Nucleus accumbens (tissue), 56 donors: Measurements from ENCODE around the gene PLPP3.
A peak's percentile ranks its signal among the peaks of the same experiment; 100 is the strongest.

ENCODE experiments used
- DNase-seq, 56 donors: peaks; one replicate each; lab custom pipeline; 2025; lab: John Stamatoyannopoulos, UW

The PLPP3 gene

GRCh38 chr1:56505792-56506743, 73.3 kb downstream of the PLPP3 start:
- no peak for DNase-seq

DNA sequence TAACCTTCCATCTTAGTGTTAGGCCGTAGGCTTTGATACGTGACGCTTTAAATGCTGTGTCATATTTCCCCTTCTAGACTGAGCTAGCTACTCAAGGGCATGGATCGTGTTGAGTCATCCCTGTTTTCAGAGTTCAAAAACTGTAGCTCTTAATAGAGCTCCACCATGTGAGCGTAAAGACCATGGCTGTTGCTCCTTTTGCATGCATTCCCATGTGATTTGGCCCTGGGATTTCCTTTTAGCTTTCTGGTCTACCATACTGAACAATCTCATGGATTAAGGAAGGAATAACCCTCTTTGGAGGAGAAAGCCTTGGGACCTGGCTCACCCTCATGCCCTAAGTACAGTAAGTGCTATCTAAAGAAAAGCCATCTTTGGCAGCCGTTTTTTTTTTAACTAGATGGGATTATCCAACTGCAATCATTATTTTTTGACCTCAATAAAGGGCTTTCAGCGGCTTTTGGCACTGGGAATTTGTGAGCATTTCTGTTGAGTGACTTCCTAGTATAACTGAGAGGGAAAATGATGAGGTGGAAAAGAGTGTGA, 76.6 kb downstream of the PLPP3 start:
- no peak for DNase-seq

- no peak for DNase-seq
Measured at GRCh38 chr1:56501888-56502287, 77.5 kb downstream of the PLPP3 start.

DNA sequence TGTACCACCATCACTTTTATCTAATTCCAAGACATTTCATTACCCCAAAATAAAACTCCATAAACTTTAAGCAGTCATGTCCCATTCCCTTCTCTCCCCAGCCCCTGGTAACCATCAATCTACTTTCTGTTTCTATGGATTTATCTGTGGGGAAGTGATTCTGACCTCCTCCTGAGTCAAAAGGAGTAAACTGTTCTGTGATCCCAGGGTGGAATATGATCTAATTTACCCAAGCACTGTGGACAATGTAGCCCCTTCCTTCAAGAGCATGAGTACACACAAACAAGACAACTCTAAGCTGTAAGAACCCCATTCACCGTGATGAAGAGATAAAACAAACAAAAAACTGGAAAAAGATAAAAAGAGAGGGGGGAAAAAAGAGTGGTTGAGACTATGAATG, 77.9 kb downstream of the PLPP3 start:
- no peak for DNase-seq

DNA sequence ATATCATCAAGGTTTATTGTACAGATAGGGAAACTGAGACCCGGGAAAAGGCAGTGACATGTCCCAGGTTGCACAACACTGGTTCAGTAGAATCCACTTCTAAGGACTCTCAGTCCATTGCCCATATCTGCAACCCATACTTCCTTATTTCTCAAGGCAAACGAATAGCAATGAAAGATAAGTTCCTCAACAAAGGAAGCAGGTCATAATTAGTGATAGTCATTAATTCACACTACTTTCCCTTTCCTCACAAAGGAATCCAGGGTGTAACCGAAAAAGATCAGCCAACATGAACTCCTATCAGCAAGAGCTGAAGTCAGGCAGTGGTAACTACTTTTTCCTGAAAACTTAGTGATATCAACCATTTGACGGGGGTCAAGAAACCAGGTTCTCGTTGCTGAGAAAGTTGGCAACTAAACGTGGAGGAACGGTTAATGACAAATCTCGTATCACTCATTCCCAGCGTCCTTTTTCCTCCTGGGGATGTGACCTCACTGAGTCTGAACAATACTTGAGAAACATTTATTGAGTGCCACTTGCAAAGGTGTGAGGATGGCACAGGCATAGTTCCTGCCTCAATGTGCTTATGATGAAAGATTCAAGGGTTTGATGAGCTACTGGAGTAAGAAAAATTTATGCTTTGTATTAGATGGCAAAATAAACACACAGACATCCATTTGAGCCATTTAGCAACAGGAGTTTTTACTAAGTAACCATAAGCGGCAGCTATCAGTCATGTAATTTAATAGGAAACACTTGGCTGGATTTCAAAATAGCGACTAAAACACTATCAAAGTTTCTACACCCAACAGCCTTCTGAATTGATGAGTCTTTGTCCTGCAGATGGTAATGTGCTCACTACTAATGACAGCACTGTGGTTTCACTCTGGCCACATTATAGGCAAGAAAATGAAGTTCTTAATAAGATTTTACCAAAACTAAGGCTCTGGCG, 82.3 kb downstream of the PLPP3 start:
- DNase-seq = no peak

DNA sequence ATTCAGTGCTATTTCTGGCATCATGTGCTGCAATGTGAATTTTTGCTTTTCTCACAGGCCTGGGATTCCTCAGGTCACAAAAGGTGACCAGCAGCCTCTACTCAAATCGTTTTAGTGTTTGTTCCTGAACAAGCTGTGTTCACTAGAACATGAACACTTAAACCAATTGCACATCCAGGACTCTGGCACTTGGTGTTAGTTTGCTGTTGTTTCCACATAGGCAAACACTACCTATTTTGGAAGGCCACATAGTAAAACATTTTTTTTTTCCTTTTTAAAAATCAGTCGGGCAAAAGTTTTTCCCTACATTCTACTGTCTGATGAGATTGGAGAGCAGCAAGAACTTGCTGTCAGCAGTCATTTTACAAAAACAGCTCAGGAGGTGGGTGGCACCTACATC, 83.2 kb downstream of the PLPP3 start:
- DNase-seq = no peak

DNA sequence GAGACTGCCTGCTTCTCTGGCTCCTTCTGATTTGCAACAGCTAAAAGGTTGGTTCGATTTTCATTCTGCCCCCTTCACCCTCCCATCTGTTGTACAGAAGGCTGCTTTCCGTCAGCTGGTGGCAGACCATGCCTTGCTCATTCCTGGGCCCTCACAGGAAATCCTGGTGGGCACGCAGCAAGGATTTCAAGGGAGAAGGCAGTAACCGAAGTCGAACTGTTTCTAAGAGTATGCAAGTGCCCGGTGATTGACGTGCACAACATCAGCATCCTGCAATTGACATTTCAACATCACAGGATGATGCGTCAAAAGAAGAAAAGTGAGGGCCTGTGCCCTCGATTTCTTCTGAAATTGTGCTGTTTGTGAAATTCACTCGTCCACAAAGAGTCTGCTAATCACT, 83.8 kb downstream of the PLPP3 start:
- DNase-seq = no peak

DNA sequence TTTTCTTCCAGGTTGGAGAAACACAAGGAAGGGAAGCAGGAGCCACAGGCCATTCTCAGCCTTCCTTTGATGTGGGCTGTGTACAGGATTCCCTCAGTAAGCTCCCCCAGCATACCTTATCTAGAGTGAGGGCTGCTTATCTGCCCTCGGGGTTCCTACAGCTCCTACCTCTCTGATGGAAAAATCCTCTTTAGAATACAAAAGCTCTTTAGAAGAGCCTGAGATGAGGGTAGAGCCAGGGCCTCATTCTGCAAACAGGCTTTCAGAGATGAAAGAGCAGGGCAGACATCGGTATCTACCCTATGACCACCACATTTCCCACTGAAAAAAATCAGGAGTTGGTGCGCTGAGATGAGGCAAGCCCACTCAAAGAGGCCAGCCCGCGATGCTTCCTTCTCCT, 85.1 kb downstream of the PLPP3 start:
- DNase-seq = no peak

DNA sequence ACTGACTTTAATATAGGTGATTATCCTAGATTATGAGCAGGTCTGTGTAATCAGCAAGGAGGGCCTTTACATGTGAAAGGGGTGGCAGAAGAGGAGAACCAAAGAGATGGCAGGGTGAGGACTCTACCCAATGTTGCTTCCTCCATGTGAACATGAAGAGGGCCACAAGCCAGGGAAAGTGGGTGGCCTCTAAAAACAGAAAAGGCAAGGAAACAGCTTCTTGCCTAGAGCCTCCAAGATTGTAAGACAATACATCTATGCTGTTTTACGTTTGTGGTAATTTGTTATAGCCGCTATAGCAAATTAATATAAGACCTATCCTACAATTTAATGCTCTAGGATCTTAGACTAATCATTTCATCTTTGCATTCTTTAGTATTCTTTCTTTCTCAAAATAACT, 85.5 kb downstream of the PLPP3 start:
- DNase-seq = no peak

GRCh38 chr1:56491441-56491840, 87.9 kb downstream of the PLPP3 start:
- DNase-seq = no peak

DNA sequence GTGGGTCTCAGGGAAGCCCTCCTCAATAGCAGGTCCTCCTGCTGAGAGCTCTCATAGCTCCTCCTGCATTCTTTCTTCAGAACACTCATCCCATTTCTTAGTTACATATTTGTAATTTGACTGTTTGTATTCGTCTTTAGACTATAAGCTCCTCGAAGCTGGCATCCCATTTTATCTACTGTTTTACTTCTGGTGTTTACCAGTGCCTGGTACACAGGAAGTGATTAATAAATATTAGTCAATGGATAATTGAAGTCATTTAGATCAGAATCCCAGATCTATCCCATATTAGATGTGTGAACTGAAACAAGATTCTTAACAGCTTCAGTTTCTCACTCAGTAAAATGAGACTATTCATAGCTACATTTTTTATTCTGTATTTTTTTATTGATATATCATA, 88.7 kb downstream of the PLPP3 start:
- DNase-seq = no peak

DNA sequence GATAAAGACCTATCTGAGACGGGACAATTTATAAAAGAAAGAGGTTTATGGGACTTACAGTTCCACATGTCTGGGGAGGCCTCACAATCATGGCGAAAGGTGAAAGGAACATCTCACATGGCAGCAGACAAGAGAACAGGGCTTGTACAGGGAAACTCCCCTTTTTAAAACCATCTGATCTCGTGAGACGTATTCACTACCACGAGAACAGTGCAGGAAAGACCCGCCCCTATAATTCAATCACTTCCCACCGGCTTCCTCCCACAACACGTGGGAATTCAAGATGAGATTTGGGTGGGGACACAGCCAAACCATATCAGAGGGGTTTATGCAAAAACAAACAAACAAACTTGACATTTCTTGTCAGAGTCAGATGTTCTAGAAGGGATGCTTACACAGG, 89.7 kb downstream of the PLPP3 start:
- DNase-seq = no peak

DNA sequence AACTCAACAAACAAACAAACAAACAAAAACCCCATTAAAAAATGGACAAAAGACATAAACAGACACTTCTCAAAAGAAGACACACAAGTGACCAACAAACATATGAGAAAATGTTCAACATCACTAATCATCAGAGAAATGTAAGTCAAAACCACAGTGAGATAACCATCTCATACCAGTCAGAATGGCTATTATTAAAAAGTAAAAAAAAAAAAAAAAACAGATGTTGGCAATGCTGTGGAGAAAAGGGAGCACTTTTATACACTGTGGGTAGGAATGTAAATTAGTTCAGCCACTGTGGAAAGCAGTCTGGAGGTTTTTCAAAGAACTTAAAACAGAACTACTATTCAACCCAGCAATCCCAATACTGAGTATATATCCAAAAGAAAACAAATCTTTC, 94.7 kb downstream of the PLPP3 start:
- DNase-seq = no peak

DNA sequence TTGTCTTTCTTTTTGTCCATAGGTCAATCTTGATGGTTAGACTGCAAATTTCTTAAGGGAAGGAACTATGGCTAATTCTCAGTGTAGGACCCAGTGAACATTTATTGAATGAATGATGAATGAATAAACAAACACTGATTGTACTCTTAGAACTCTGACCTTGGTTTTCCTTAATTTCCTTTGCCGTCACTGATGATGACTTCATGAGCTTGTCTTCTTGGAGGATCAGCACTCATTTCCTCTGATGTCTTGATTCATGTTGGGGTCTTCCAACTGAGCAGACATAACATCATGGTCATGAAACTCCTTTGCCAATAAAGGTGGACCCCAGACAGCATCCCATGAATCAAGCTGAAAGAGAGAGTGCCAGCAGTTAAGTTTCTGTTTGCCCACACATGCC, 96.3 kb downstream of the PLPP3 start:
- no peak for DNase-seq

DNA sequence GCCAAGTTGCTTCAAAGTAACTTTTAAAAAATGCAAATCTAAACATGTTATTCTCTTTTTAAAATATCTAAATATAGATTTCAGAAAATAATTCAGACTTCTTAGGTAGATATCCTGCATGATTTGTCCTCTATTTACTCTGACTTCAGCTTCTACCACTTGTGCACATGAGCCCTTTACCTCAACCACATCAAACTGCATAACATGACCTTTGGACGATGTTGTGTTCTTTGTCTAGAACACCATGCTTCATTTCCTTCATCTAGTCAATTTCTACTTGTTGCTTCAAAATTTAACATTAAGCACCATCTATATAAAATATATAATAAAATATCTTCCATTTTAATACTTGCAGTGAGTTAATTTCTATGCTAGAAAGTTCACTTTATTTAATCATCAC, 96.9 kb downstream of the PLPP3 start:
- DNase-seq = no peak

DNA sequence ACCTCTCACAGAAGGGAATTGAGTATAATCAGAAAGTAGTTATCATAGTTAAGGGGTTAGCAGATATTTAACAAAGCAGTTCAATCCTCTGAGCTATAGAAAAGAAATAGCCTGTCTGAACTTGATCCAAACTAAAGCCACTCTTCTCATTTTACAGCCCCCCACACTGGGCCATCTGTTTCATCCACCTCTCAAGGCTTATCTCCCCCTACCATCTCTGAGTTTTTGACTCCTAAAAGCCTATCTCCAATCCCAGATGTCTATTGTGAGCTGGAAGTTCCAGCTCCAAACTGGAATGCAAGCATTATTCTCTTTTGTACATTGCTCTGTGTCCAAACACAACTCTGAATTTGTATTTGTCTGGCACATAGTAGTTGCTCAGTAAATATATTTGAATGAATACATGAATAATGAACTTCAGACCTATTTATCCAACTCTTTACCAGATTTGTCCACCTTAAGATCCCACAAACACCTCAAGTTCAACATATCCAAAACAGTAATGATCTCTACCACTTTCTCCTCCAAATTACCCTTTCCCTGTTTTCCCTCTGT, 98.1 kb downstream of the PLPP3 start:
- DNase-seq = no peak

DNA sequence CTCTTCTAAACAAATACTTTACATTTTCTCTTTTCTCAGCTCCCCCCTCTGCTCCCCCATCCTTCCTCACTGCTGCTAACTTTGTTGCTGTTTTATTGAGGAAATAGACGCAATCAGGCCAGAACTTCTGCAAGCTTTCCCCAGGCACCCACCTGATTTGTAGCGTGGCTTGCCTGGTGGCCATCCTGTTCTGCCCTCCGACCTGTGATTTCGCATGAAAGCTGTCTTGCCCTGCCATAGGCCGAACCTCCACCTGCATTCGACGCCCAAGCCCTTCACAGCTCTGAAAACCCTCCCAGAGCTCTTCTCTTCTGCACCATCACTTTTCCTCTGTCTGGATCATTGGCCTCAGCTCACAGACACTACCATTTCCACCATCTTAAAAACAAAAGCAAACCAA, 100.6 kb downstream of the PLPP3 start:
- no peak for DNase-seq

DNA sequence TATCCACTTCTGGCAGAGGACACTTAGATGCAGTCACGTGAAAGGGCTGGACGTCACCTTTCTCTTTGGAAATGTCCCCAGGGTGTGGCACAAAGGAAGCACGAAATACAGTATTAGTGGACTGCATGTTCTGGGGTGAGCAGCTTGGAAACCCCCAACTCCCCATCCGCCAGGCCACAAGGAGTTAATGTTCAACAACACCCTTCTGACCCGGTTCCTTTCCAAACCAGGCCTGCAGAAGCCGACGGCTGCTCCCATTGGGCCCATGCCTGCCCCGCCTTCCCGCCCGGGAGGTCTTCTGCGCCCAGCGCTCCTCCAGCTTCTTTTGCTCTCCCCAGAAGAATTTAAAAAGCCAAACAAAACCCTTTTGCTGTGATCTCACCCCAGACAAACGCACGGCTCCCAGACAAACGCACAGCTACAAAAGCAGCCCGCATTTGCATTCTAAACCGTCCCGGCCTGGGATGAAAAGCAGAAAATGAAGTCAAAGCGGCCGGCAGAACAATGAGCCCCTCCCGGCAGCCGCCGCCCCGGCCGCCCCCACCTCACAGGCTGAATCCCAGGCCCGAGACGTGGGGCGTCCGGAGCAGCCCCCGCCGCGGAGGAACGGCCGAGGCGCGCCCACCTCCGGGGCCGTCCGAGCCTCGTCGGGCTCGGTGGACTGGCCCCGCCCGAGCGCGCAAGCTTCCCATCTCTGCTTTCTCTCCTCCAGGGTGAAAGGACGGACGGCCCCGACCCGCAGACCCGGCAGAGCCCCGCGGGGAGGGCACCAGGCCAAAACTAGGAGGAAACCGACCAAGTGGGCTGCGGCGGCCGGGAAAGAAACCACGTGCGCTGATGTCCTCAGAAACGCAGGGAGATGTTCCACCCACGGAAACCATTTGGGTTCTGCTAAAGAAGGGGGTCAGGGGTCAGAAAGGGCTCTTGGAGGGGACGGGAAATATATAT, 101.9 kb downstream of the PLPP3 start:
- DNase-seq = peak in 50 of 56 donors; percentile 9 to 81 (median 51)

- DNase-seq = peak in 32 of 56 donors; percentile 10 to 72 (median 31)
Measured at GRCh38 chr1:56473582-56474270, 105.6 kb downstream of the PLPP3 start.
